ES-I3 (cell line): Measurements from ENCODE around the gene ZFYVE16.
A peak's percentile ranks its signal among the peaks of the same experiment; 100 is the strongest.
"Not testable (repeated sequence)": the region's sequence is repeated elsewhere in the genome, so short reads cannot be mapped to it uniquely, and the experiment has no call there.

Experiments
- H3K36me3 ChIP-seq: 2 replicates; pipeline ENCODE4 v1.6.1; 2013; ENCODE audit warnings: mild to moderate bottlenecking, low read length, control low read depth, moderate library complexity; ENCODE audit not compliant: insufficient read depth
- H3K4me1 ChIP-seq: 2 replicates; pipeline ENCODE4 v1.6.1; 2013; ENCODE audit warnings: mild to moderate bottlenecking, control low read depth, low read length; ENCODE audit not compliant: insufficient read depth
- H3K9ac ChIP-seq: 2 replicates; pipeline ENCODE4 v1.6.1; 2013; ENCODE audit warnings: low read depth, mild to moderate bottlenecking, low read length, moderate library complexity
- H3K9me3 ChIP-seq: 2 replicates; pipeline ENCODE4 v1.6.1; 2013; ENCODE audit warnings: mild to moderate bottlenecking, low read length, moderate library complexity; ENCODE audit not compliant: control insufficient read depth, insufficient read depth

ZFYVE16 gene

GRCh38 chr5:80399526-80400239 lies 8.2 kb upstream of the ZFYVE16 start:
- H3K4me1 ChIP-seq = no peaks in the 10 kb centered on the region
- no peak overlapping the region for H3K9ac ChIP-seq
- H3K36me3 ChIP-seq = no peaks in the 10 kb centered on the region
- H3K9me3 ChIP-seq = no peaks in the 10 kb centered on the region

DNA sequence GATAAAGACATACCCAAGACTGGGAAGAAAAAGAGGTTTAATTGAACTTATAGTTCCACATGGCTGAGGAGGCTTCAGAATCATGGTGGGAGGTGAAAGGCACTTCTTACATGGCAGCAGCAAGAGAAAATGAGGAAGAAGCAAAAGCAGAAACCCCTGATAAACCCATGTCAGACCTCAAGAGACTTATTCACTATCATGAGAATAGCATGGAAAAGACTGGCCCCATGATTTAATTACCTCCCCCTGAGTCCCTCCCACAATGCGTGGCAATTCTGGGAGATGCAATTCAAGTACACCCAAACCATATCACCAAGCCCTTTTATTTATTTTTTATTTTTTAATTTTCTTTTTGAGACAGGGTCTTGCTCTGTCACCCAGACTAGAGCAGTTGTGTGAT lies 7.5 kb upstream of the ZFYVE16 start:
- H3K36me3 ChIP-seq, H3K9ac ChIP-seq: not testable (repeated sequence)

DNA sequence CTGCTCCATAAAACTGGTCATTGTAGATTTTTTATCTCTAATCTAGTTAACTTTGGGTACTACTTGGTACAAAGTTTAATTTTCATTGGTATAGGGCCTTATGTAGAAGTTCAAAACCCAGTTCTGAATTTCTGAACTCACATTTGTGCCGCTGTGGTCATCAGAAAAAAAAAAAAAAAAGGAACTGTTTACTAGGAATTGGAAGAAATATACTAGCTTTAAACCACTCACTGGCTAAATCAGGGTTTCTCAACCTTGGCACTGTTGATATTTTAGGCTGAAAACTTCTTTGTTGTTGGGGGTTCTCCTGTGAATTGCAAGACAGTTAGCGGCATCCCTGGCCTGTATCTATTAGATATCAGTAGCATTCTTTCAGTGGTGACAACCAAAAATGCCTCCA lies 4.1 kb upstream of the ZFYVE16 start:
- Histone ChIP-seq H3K36me3 (no peaks in the 10 kb centered on the region), H3K9me3 (no peaks in the 10 kb centered on the region), H3K4me1 (no peaks in the 10 kb centered on the region), H3K9ac (no peak overlapping the region)

More for the DNA sequence above, 7.5 kb upstream of the ZFYVE16 start:
- not testable (repeated sequence) for H3K4me1 ChIP-seq, H3K9me3 ChIP-seq

DNA sequence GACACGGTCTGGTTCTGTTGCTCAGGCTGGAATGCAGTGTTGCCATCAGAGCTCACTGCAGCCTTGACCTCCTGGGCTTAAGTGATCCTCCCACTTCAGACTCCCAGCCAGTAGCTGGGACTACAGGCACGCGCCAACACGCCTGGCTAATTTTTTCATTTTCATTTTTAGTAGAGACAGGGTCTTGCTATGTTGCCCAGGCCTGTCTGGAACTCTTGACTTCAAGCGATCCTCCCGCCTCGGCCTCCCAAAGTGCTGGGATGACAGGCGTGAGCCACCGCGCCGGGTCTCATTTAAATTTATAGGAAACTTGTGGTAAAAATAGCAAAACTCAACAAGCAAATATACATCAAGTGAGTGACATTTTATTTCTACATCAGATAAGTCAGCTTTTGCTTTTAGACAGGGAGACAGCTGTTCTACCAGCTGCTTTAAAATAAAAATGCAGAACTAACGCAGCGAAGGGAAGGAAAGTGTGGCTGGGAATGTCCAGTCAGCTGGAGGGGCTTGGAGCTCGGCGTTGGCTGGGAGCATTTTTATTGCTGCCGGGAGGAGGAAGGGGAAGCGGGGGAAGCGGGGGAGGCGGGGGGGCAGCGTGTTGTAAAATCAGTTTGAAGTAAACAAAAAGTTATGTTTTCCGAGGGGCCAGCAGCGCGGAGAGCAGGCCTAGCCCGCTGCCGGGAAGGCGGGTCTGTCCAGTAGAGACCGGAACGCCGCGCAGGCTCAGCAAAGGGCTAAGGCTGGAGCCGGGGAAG lies 707 bp upstream of the ZFYVE16 start:
- no peaks in the 10 kb centered on the region for H3K9me3 ChIP-seq
- no peaks in the 10 kb centered on the region for H3K4me1 ChIP-seq
- no peaks in the 10 kb centered on the region for H3K36me3 ChIP-seq
- peak overlapping the region; percentile 99 for H3K9ac ChIP-seq

DNA sequence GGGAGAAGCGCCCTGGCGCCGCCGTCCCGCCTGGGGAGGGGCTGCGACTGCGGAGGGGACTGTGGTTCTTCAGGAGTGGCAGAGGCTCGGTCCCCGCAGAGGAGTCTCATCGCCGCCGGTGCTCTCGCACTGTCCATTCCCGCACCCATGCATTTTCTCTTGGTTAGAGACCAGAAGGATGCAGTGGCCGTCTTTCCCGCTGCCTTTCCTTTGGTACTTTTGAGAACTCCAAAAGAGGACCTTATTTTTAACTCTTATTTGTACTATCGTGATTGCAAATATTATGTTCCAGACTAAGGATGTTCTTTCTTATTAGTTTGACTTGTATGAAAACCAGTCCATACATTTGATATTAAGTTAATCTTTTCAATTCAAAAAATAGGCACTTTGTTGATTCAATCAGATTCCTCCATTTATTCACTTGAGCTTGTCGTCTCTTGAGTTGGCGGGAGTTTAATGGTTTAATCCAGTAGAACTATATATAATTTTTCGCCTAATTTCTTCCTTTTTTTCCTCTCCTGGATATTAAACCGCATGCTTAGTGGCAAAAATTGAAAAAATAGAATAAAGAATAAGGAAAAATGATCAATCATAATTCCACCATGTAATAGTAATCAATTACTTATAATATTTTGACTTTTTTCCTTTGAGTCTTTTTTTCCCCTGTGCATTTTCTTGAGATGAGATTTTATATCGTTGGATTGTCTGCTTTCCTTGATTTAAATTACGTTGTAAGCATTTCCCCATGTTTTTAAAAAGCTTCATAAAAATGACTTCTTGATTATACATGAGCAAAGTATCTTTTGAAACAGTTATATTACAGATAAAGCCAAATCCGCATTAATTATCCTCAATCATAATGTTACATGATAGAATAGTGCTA lies 861 bp downstream of the ZFYVE16 start:
- no peaks in the 10 kb centered on the region for H3K9me3 ChIP-seq
- no peaks in the 10 kb centered on the region for H3K36me3 ChIP-seq
- H3K9ac ChIP-seq = peak overlapping the region; percentile 99
- no peaks in the 10 kb centered on the region for H3K4me1 ChIP-seq

GRCh38 chr5:80409367-80409966 lies 1.6 kb downstream of the ZFYVE16 start:
- no peaks in the 10 kb centered on the region for H3K36me3 ChIP-seq
- peak overlapping the region; percentile 99; the same call in 1 of the 2 replicates for H3K9ac ChIP-seq
- H3K4me1 ChIP-seq = no peaks in the 10 kb centered on the region
- H3K9me3 ChIP-seq = no peaks in the 10 kb centered on the region

GRCh38 chr5:80411589-80412219 lies 3.8 kb downstream of the ZFYVE16 start:
- Histone ChIP-seq H3K9me3 (no peaks in the 10 kb centered on the region), H3K9ac (no peak overlapping the region), H3K36me3 (no peaks in the 10 kb centered on the region), H3K4me1 (no peaks in the 10 kb centered on the region)

- Histone ChIP-seq H3K9me3 (no peaks in the 10 kb centered on the region), H3K4me1 (no peaks in the 10 kb centered on the region), H3K9ac (no peak overlapping the region), H3K36me3 (no peaks in the 10 kb centered on the region)
These were observed 6.2 kb downstream of the ZFYVE16 start for GRCh38 chr5:80414113-80414512.

DNA sequence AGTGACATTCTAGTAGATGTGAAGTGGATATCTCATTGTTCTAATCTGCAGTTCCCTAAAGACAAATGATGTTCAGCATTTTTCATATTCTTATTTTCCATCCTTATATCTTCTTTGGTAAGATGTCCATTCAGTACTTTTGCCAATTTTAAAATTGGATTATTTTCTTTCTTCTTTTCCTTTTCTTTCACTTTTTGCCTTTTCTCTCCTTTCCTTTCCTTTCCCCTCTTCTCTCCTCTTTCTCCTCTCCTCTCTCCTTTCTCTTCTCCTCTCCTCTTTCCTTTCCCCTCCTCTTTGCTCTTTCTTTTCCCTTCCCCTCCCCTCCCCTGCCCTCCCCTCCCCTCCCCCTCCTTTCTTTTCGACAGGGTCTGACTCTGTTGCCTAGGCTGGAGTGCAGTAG lies 10.1 kb downstream of the ZFYVE16 start:
- no peaks in the 10 kb centered on the region for H3K4me1 ChIP-seq
- no peaks in the 10 kb centered on the region for H3K36me3 ChIP-seq
- H3K9ac ChIP-seq = no peak overlapping the region
- no peaks in the 10 kb centered on the region; the same call in none of the 2 replicates for H3K9me3 ChIP-seq

DNA sequence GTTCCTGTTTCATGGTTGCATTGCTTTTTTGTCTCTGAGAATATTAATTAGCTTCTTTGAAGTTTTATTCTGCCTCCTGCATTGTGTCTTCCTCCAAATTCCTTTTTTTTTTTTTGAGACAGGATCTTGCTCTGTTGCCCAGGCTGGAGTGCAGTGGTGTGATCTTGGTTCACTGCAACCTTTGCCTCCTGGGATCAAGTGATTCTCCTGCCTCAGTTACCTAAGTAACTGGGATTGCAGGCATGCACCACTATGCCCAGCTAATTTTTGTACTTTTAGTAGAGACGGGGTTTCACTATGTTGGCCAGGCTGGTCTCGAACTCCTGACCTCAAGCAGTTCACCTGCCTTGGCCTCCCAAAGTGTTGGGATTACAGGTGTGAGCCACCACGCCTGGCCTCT lies 16.5 kb downstream of the ZFYVE16 start:
- not testable (repeated sequence) for H3K36me3 ChIP-seq, H3K9ac ChIP-seq, H3K4me1 ChIP-seq, H3K9me3 ChIP-seq

DNA sequence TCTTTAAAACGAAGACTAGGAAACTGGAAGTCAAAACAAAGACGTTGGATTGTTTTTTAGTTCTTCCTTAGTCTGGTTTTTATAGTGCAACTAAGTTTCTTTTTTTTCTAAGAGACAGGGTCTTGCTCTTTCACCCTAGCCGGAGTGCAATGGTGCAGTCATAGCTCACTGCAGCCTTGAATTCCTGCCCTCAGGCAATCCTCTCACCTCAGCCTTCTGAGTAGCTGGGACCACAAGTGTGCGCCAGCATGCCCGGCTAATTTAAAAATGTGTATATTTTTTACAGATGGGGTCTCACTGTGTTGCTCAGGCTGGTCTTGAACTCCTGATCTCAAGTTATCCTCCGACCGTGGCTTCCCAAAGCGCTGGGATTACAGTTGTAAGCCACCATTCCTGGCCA lies 27.6 kb downstream of the ZFYVE16 start:
- no peak overlapping the region for H3K9ac ChIP-seq
- H3K9me3 ChIP-seq = no peaks in the 10 kb centered on the region
- H3K36me3 ChIP-seq = no peaks in the 10 kb centered on the region

GRCh38 chr5:80437326-80437725 lies 29.5 kb downstream of the ZFYVE16 start:
- no peak overlapping the region for H3K9ac ChIP-seq
- H3K36me3 ChIP-seq = no peaks in the 10 kb centered on the region
- no peaks in the 10 kb centered on the region for H3K9me3 ChIP-seq
- H3K4me1 ChIP-seq = no peaks in the 10 kb centered on the region

More for the DNA sequence above, 27.6 kb downstream of the ZFYVE16 start:
- H3K4me1 ChIP-seq = no peaks in the 10 kb centered on the region

GRCh38 chr5:80438739-80439138 lies 30.9 kb downstream of the ZFYVE16 start:
- no peaks in the 10 kb centered on the region for H3K9me3 ChIP-seq
- H3K4me1 ChIP-seq = no peaks in the 10 kb centered on the region
- H3K36me3 ChIP-seq = no peaks in the 10 kb centered on the region
- H3K9ac ChIP-seq = no peak overlapping the region

DNA sequence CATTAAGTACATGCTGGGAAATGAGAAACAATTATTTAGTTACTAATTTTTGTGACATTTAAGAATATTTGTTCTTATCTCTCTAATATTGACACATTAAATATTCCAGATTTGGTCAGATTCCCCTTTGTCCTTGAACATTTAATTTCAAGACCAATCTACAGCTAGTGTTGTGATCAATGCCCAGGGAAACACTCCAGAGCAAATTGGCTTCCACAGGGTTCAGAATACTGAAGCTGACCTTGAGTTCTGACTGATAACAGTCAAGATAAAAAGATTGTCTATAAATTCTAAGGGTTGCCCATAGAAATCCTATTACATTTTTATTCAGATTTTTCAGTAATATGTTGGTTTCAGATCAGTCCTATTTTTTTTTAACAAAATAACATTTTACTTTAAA lies 31.3 kb downstream of the ZFYVE16 start:
- H3K4me1 ChIP-seq = no peaks in the 10 kb centered on the region
- no peak overlapping the region for H3K9ac ChIP-seq
- no peaks in the 10 kb centered on the region for H3K9me3 ChIP-seq
- no peaks in the 10 kb centered on the region for H3K36me3 ChIP-seq
